GM10266 (cell line): ENCODE results near the gene RASA2.
"Not testable (repeated sequence)": the region's sequence is repeated elsewhere in the genome, so short reads cannot be mapped to it uniquely, and the experiment has no call there.

Source experiments
- DNase-seq: peaks from one replicate; pipeline ENCODE4 v3.0.0; 2012; ENCODE audit errors: extremely low spot score
- TF ChIP-seq, protein P1 (sequence below): IDR thresholded peaks from 2 replicates; pipeline ENCODE4 v1.5.1; 2012; ENCODE audit warnings: mild to moderate bottlenecking, low read depth; ENCODE audit not compliant: control insufficient read depth, insufficient read depth; ENCODE audit errors: missing control alignments

Gene RASA2

DNA sequence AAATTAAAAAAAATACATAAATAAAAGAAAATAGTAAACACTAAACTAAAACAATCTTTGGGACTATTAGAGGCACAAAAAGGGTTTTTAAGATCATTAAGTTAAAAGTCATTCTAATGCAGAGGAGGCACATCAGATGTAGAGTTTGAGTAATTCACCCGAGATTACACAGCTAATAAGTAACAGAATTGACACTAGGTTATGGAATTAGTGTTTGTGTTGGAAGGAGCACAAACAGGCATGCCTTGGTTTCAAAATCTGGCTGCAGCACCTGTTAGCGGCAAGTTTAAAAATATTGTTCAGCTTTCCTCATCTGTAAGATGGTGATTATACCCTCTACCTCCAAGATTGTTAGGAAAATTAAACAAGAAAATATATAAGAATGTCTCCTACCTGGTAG, 39.0 kb downstream of the RASA2 start:
- TF ChIP-seq, protein P1, sequence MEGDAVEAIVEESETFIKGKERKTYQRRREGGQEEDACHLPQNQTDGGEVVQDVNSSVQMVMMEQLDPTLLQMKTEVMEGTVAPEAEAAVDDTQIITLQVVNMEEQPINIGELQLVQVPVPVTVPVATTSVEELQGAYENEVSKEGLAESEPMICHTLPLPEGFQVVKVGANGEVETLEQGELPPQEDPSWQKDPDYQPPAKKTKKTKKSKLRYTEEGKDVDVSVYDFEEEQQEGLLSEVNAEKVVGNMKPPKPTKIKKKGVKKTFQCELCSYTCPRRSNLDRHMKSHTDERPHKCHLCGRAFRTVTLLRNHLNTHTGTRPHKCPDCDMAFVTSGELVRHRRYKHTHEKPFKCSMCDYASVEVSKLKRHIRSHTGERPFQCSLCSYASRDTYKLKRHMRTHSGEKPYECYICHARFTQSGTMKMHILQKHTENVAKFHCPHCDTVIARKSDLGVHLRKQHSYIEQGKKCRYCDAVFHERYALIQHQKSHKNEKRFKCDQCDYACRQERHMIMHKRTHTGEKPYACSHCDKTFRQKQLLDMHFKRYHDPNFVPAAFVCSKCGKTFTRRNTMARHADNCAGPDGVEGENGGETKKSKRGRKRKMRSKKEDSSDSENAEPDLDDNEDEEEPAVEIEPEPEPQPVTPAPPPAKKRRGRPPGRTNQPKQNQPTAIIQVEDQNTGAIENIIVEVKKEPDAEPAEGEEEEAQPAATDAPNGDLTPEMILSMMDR = no peak
- no peak for DNase-seq

DNA sequence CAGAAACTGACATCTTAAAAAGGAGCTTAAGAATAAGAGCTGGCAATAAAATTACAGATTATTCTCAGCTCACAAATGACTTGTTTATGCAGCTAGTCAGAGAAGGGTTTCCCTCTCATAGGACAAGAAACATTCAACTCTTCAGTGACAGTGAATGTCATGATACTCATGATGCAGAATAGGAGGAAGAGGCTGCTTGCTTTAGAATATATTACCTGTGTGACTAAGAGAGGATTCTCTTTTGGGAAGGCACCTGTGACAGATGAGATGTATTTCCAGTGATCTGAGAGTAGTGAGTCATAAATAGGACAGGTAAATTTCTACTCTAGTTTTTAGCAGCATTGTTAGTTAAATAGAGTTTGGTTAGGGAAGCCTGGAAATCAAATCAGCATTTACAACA, 39.9 kb downstream of the RASA2 start:
- no peak for DNase-seq
- TF ChIP-seq, protein P1 = no peak

DNA sequence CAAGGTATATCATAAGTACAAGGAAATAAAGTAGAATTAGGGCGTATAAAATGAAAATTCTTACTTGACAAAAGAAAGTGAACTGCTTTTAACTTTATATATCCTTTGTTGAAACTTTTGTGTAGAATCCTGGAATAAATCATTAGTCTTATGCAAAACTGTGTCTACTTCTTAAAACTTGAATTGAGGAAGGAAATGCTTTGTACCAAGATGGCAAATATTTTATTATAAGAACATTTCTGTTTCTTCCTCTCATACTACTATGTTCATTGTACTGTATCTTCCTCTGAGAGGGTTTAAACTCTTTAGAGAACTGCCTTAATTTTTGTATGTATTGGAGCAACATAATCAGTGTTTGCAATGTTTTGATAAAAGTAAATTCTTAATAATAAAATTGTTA, 42.0 kb downstream of the RASA2 start:
- DNase-seq = no peak
- TF ChIP-seq, protein P1 = no peak

DNA sequence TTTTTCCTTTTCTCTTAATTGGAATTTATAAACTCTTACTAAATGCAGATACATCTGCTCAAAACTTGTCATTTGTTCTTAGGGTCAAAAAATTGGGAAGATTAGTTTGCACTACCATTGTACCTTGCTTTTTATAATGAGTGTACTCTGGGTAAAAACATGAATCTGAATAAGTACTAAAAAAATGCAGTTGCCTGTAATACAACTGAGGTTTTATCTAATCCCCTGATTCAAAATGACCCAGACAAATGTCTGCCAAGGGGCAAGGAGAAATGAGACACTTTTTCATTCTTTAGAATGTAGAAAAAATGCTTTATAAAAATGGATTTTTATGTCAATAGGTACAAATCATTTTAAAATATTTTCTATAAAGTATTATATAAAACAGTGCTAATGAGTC, 42.4 kb downstream of the RASA2 start:
- TF ChIP-seq, protein P1 = no peak
- no peak for DNase-seq

DNA sequence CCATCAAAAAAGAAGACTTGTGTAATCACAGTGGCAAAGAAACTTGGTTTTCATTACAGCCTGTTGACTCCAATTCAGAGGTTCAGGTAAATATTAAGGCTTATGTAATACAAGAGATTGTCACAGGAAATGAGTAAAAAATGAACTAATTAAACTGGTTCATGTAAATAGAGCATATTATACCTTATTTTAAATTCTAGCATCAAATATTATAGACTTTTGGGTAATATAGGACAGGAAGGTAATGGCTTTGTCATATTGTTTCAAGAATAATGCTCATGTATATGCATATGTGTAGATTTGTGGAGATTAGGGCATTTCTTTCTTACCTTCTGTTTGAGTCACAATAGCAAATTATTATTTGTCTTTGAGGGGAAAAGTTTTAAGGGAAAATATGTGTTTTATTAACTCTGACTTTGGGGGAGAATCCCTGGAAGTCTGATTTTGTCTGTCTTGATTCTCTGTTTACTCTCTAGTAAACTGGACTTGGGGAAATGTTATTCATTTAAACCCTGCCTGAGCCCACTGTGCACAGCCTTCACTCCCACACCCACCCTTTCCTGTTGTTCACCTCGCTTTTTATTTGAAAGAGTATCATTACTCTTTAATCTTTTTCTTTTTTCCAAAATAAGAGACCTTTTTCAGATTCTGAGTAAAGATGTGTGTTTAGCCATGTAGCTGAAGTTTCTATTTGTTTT, 43.0 kb downstream of the RASA2 start:
- TF ChIP-seq, protein P1 = no peak
- no peak for DNase-seq

DNA sequence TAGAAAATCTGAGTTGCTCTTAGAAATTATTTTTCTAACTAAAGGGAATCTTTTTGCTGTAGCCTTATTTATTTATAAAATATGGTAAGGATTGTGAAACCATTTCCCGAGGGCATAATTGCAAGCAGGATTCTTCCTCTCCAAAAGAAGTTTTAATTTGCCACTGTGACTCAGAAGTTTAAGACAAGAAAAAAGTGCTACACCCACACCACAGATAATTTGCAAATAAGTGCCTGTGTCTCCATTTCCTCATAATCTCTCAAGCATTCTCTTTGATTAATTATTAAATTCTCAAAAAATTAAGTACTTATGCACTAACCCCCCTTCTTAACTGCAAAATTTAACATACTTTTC, 43.6 kb downstream of the RASA2 start:
- no peak for DNase-seq

DNA sequence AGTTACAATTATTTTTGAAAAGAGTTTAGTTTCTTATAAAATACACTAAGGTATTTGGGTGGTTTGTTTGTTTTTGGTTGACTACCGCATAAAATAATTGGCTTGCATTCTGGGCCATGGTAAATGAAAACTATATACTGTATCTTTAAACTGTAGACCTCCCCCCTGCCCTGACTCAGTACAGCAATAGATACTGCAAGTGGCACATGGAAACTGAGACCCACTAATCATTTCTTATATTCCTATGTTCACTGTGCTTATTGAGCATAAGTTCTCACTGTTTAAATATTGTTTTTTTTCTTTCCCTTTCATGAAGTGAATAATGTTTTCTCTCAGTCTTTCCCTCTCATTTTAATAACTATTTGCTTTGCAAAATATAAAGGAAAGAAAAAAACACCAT, 45.8 kb downstream of the RASA2 start:
- DNase-seq = no peak
- TF ChIP-seq, protein P1 = no peak

More for the DNA sequence above, 43.6 kb downstream of the RASA2 start:
- TF ChIP-seq, protein P1 = no peak

DNA sequence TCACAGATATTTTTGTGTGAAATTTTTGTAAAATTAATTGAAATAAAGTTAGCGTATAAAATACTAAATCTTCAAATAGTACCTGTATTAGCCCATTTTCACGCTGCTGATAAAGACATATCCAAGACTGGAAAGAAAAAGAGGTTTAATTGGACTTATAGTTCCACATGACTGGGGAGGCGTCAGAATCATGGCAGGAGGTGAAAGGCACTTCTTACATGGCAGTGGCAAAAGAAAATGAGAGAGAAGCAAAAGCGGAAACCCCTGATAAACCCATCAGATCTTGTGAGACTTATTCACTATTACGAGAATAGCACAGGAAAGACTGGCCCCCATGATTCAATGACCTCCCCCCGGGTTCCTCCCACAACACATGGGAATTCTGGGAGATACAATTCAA, 49.2 kb downstream of the RASA2 start:
- not testable (repeated sequence) for DNase-seq
